Keratinocyte (primary cell): ENCODE measurements around the gene SS18L1. TPM values are rescaled to one million over a fixed set of nuclear protein-coding genes. Genes with fewer than 3 reads are reported as not detected.

Experiments
- DNase-seq: peaks from one replicate; pipeline ENCODE4 v3.0.0-alpha.2; 2011; ENCODE audit warnings: low read depth, missing footprints, low spot score
- FAIRE-seq: peaks from 2 replicates; lab custom pipeline; 2011; peaks lifted over from hg19 to GRCh38; lab: Jason Lieb, UNC
- H2AFZ ChIP-seq: 2 replicates; pipeline ENCODE4 v1.6.0; 2012; ENCODE audit warnings: low read length, control low read depth, inconsistent platforms; ENCODE audit not compliant: control insufficient read depth
- H3K27ac ChIP-seq: 2 replicates; pipeline ENCODE4 v1.5.1; 2011; ENCODE audit warnings: low read length; ENCODE audit not compliant: control insufficient read depth, insufficient read depth
- H3K27me3 ChIP-seq: 3 replicates; pipeline ENCODE4 v1.6.0; 2011; ENCODE audit warnings: low read length; ENCODE audit not compliant: control insufficient read depth, insufficient read depth; ENCODE audit errors: extremely low read depth
- H3K36me3 ChIP-seq, 2 experiments: 2 replicates in 1 of 2; 3 replicates in 1 of 2; pipeline ENCODE4 v1.5.1; 2011; ENCODE audit warnings: low read length in 2 of 2, mild to moderate bottlenecking in 1 of 2; ENCODE audit not compliant: control insufficient read depth in 2 of 2, insufficient read depth in 2 of 2; ENCODE audit errors: extremely low read depth in 1 of 2
- H3K4me1 ChIP-seq: 3 replicates; pipeline ENCODE4 v1.5.1; 2011; ENCODE audit warnings: low read length; ENCODE audit not compliant: control insufficient read depth, insufficient read depth; ENCODE audit errors: extremely low read depth
- H3K4me2 ChIP-seq: 3 replicates; pipeline ENCODE4 v1.6.0; 2011; ENCODE audit warnings: low read depth, low read length; ENCODE audit not compliant: control insufficient read depth, insufficient read depth; ENCODE audit errors: extremely low read depth
- H3K4me3 ChIP-seq, 3 experiments: fragments of 200-600 bp in 1 of 3; sonication (generic) in 1 of 3; 2 replicates in 2 of 3; 3 replicates in 1 of 3; pipeline ENCODE4 v1.5.1; 2011 to 2016; ENCODE audit warnings: low read length in 3 of 3, mild to moderate bottlenecking in 3 of 3, control low read depth in 2 of 3, inconsistent platforms in 1 of 3, low read depth in 1 of 3, mixed read lengths in 1 of 3, mixed run types in 1 of 3, moderate library complexity in 1 of 3; ENCODE audit not compliant: control insufficient read depth in 2 of 3, insufficient read depth in 2 of 3; ENCODE audit errors: extremely low read depth in 1 of 3
- H3K79me2 ChIP-seq: 2 replicates; pipeline ENCODE4 v1.6.0; 2012; ENCODE audit warnings: low read length; ENCODE audit not compliant: control insufficient read depth, insufficient read depth
- H3K9ac ChIP-seq: 3 replicates; pipeline ENCODE4 v1.6.0; 2011; ENCODE audit warnings: low read length; ENCODE audit not compliant: control insufficient read depth, insufficient read depth; ENCODE audit errors: extremely low read depth
- H3K9me1 ChIP-seq: 3 replicates; pipeline ENCODE4 v1.6.0; 2011; ENCODE audit warnings: low read length; ENCODE audit not compliant: control insufficient read depth, insufficient read depth; ENCODE audit errors: extremely low read depth
- H3K9me3 ChIP-seq: 2 replicates; pipeline ENCODE4 v1.5.1; 2012; ENCODE audit warnings: low read depth, low read length; ENCODE audit not compliant: control insufficient read depth
- H4K20me1 ChIP-seq: 3 replicates; pipeline ENCODE4 v1.6.0; 2011; ENCODE audit warnings: low read length; ENCODE audit not compliant: control insufficient read depth, insufficient read depth; ENCODE audit errors: extremely low read depth
- CTCF ChIP-seq, 3 experiments: IDR thresholded peaks in 1 of 3; conservative IDR thresholded peaks in 1 of 3; optimal IDR thresholded peaks in 1 of 3; 2 replicates in 2 of 3; 3 replicates in 1 of 3; pipeline versions ENCODE3 to v1.5.1; 2011; ENCODE audit warnings: low read length in 3 of 3, mild to moderate bottlenecking in 3 of 3, moderate library complexity in 2 of 3, control low read depth in 1 of 3, inconsistent platforms in 1 of 3; ENCODE audit not compliant: insufficient read depth in 2 of 3; ENCODE audit errors: extremely low read depth in 1 of 3
- EZH2 ChIP-seq: IDR thresholded peaks from one replicate; pipeline ENCODE4 v1.6.1; 2012; ENCODE audit warnings: inconsistent platforms, mild to moderate bottlenecking, low read length, moderate library complexity
- dilution Hi-C: fragments of 300-500 bp; cut with MboI; formaldehyde crosslinking; loops from one replicate; pipeline ENCODE4 v1.7.0; 2020; ENCODE audit warnings: low sequenced_read_pairs; ENCODE audit not compliant: extremely low pct_ligation_motif_present
- polyA plus RNA-seq, 5 experiments: library from polyadenylated mRNA; depleted of rRNA in 3 of 5; stranded (reverse) in 3 of 5; stranded (forward) in 1 of 5; unstranded in 1 of 5; fragments of >200 nt; gene quantifications; 1 replicate in 1 of 5; 2 replicates in 3 of 5; 3 replicates in 1 of 5; pipeline versions ENCODE4 v1.2.1 to v1.2.3, GENCODE V29; 2011 to 2012; ENCODE audit warnings: missing spikeins in 2 of 5, low read depth in 1 of 5, low replicate concordance in 1 of 5

The SS18L1 gene
- polyA plus RNA-seq, 1 donor (not counting 4 experiments of a cell fraction or from before 2014, with no cell fraction given), result 9.4 TPM

- Histone ChIP-seq H3K79me2 (no peaks in the 10 kb centered on the region), H2AFZ (no peak overlapping the region), H4K20me1 (peaks cover 5% of the 10 kb centered on the region), H3K9ac (no peak overlapping the region), H3K4me3 (no peak overlapping the region), H3K4me2 (no peak overlapping the region), H3K36me3 (no peaks in the 10 kb centered on the region), H3K4me1 (no peaks in the 10 kb centered on the region), H3K9me1 (no peaks in the 10 kb centered on the region), H3K9me3 (no peaks in the 10 kb centered on the region), H3K27me3 (peaks cover 89% of the 10 kb centered on the region), H3K27ac (no peak overlapping the region)
- dilution Hi-C loops, result no loop called here
- TF ChIP-seq CTCF (optimal IDR thresholded peaks at IDR 0.05 in 1 of 3, IDR thresholded peaks at IDR 0.05 in 1 of 3, conservative IDR thresholded peaks at IDR 0.05 in 1 of 3; ENCODE audit: extremely low read depth in 1 of 3, insufficient read depth in 2 of 3, low read length in 3 of 3), result no peak
- TF ChIP-seq EZH2, result no peak
- DNase-seq (no peak), FAIRE-seq (no peak)
Observed at GRCh38 chr20:62224113-62224855, 80.7 kb downstream of the SS18L1 start.

- DNase-seq (no peak), FAIRE-seq (no peak)
- TF ChIP-seq CTCF (optimal IDR thresholded peaks at IDR 0.05 in 1 of 3, IDR thresholded peaks at IDR 0.05 in 1 of 3, conservative IDR thresholded peaks at IDR 0.05 in 1 of 3; ENCODE audit: extremely low read depth in 1 of 3, insufficient read depth in 2 of 3, low read length in 3 of 3), result no peak
- no peak for TF ChIP-seq EZH2
- Histone ChIP-seq H4K20me1 (peaks cover 5% of the 10 kb centered on the region), H3K36me3 (no peaks in the 10 kb centered on the region), H3K9me1 (no peaks in the 10 kb centered on the region), H3K27me3 (peaks cover 85% of the 10 kb centered on the region), H2AFZ (no peak overlapping the region), H3K27ac (no peak overlapping the region), H3K9me3 (no peaks in the 10 kb centered on the region), H3K4me2 (no peak overlapping the region), H3K4me3 (no peak overlapping the region), H3K9ac (no peak overlapping the region), H3K4me1 (no peaks in the 10 kb centered on the region), H3K79me2 (no peaks in the 10 kb centered on the region)
- dilution Hi-C loops, result no loop called here
Observed at GRCh38 chr20:62225026-62225425, 81.5 kb downstream of the SS18L1 start.
